Activated gamma-delta T cell treated with anti-CD3 and anti-CD28 coated beads, Interleukin-2, amount 50 U/mL, for 16 hours (primary cell): ENCODE data around the gene SLC7A4.
"Not testable (repeated sequence)": the region's sequence is repeated elsewhere in the genome, so short reads cannot be mapped to it uniquely, and the experiment has no call there.

Source experiments
- DNase-seq: peaks from one replicate; pipeline ENCODE4 v3.0.0-alpha.2; 2020; ENCODE audit warnings: low read depth

Gene SLC7A4

GRCh38 chr22:21042978-21043859 lies 10.9 kb upstream of the SLC7A4 start:
- no peak for DNase-seq

- no peak for DNase-seq
These were observed 9.6 kb upstream of the SLC7A4 start for GRCh38 chr22:21041937-21042336.

GRCh38 chr22:21039158-21039557 lies 6.8 kb upstream of the SLC7A4 start:
- not testable (repeated sequence) for DNase-seq

GRCh38 chr22:21038405-21038804 lies 6.0 kb upstream of the SLC7A4 start:
- DNase-seq, result no peak

GRCh38 chr22:21034989-21035388 lies 2.6 kb upstream of the SLC7A4 start:
- no peak for DNase-seq

- DNase-seq, result no peak
These were observed 1.5 kb upstream of the SLC7A4 start for GRCh38 chr22:21033895-21034294.

GRCh38 chr22:21032868-21033688 lies 717 bp upstream of the SLC7A4 start:
- DNase-seq, result no peak

- DNase-seq, result no peak
These were observed 770 bp downstream of the SLC7A4 start for GRCh38 chr22:21031545-21032036.

- no peak for DNase-seq
These were observed 1.5 kb downstream of the SLC7A4 start for GRCh38 chr22:21030621-21031544.

- DNase-seq, result no peak
These were observed 2.3 kb downstream of the SLC7A4 start for GRCh38 chr22:21030032-21030431.

- no peak for DNase-seq
These were observed 2.8 kb downstream of the SLC7A4 start for GRCh38 chr22:21029486-21030025.

GRCh38 chr22:21028277-21029251 lies 3.8 kb downstream of the SLC7A4 start:
- no peak for DNase-seq

- DNase-seq, result no peak
These were observed 5.3 kb downstream of the SLC7A4 start for GRCh38 chr22:21026783-21027692.

- no peak for DNase-seq
These were observed 6.3 kb downstream of the SLC7A4 start for GRCh38 chr22:21025763-21026755.

- DNase-seq, result no peak
These were observed 7.1 kb downstream of the SLC7A4 start for GRCh38 chr22:21025266-21025665.

- no peak for DNase-seq
These were observed 9.3 kb downstream of the SLC7A4 start for GRCh38 chr22:21022955-21023614.

GRCh38 chr22:21022507-21022906 lies 9.9 kb downstream of the SLC7A4 start:
- DNase-seq, result no peak
